HepG2 (cell line): ENCODE data around the gene PKLR. TPM values are rescaled to one million over a fixed set of nuclear protein-coding genes. Genes with fewer than 3 reads are reported as not detected.
A peak's percentile ranks its signal among the peaks of the same experiment; 100 is the strongest.

Source experiments
- AKAP8 ChIP-seq: sonication (generic); formaldehyde crosslinking; IDR thresholded peaks from 2 replicates; pipeline ENCODE4 v1.5.1; 2020; ENCODE audit warnings: mild to moderate bottlenecking, missing genetic modification reagents
- CREM ChIP-seq, 2 experiments: sonication (generic) in 1 of 2; formaldehyde crosslinking in 1 of 2; IDR thresholded peaks; 2 replicates each; pipeline versions ENCODE4 v1.4.0 to v1.6.1; 2016 to 2020; ENCODE audit warnings: antibody characterized with exemption in 1 of 2, mild to moderate bottlenecking in 1 of 2, missing genetic modification reagents in 1 of 2
- GTF2F1 ChIP-seq: fragments of 150-350 bp; IDR thresholded peaks from 2 replicates; pipeline ENCODE4 v1.6.1; 2014; ENCODE audit warnings: low read length
- HOXA7 ChIP-seq: sonication (generic); formaldehyde crosslinking; IDR thresholded peaks from 2 replicates; pipeline ENCODE4 v1.8.1; 2022; ENCODE audit warnings: mild to moderate bottlenecking, missing genetic modification reagents, moderate library complexity
- KDM1A ChIP-seq: IDR thresholded peaks from 2 replicates; pipeline ENCODE4 v1.6.1; 2016; ENCODE audit warnings: missing compliant biosample characterization
- MIER2 ChIP-seq: IDR thresholded peaks from 2 replicates; pipeline ENCODE4 v1.6.1; 2016; ENCODE audit warnings: missing biosample characterization, missing genetic modification reagents
- MTF2 ChIP-seq: sonication (generic); formaldehyde crosslinking; IDR thresholded peaks from 2 replicates; pipeline ENCODE4 v1.5.0; 2020; ENCODE audit warnings: missing genetic modification reagents, borderline replicate concordance
- NPAS2 ChIP-seq: sonication (generic); formaldehyde crosslinking; IDR thresholded peaks from 2 replicates; pipeline ENCODE4 v1.8.0; 2022; ENCODE audit warnings: mild to moderate bottlenecking, missing genetic modification reagents, borderline replicate concordance
- PHF21A ChIP-seq: sonication (generic); formaldehyde crosslinking; IDR thresholded peaks from 2 replicates; pipeline ENCODE4 v1.5.0; 2020; ENCODE audit warnings: mild to moderate bottlenecking, missing genetic modification reagents
- RFXAP ChIP-seq: sonication (generic); formaldehyde crosslinking; IDR thresholded peaks from 2 replicates; pipeline ENCODE4 v1.4.0; 2020; ENCODE audit warnings: missing genetic modification reagents, borderline replicate concordance
- SMAD9 ChIP-seq: sonication (generic); formaldehyde crosslinking; IDR thresholded peaks from 2 replicates; pipeline ENCODE4 v1.5.1; 2020; ENCODE audit warnings: mild to moderate bottlenecking, missing genetic modification reagents
- TGIF2 ChIP-seq: IDR thresholded peaks from 2 replicates; pipeline ENCODE4 v1.6.1; 2016; ENCODE audit warnings: control low read depth, missing compliant biosample characterization
- ZFP36 ChIP-seq: fragments of 150-350 bp; IDR thresholded peaks from 2 replicates; pipeline ENCODE4 v1.6.1; 2018; ENCODE audit warnings: borderline replicate concordance, low read length, low read depth; ENCODE audit not compliant: partially characterized antibody
- ZNF224 ChIP-seq: sonication (generic); formaldehyde crosslinking; IDR thresholded peaks from 2 replicates; pipeline ENCODE4 v1.5.0; 2020; ENCODE audit warnings: mild to moderate bottlenecking, missing genetic modification reagents
- ZNF441 ChIP-seq: sonication (generic); formaldehyde crosslinking; IDR thresholded peaks from 2 replicates; pipeline ENCODE4 v1.7.0; 2021; ENCODE audit warnings: missing genetic modification reagents, borderline replicate concordance
- ZNF547 ChIP-seq: sonication (generic); formaldehyde crosslinking; IDR thresholded peaks from 2 replicates; pipeline ENCODE4 v1.5.1; 2020; ENCODE audit warnings: mild to moderate bottlenecking, missing genetic modification reagents
- ZNF776 ChIP-seq: sonication (generic); formaldehyde crosslinking; IDR thresholded peaks from 2 replicates; pipeline ENCODE4 v1.4.0; 2020; ENCODE audit warnings: mild to moderate bottlenecking, missing genetic modification reagents
- ZNF790 ChIP-seq: sonication (generic); formaldehyde crosslinking; IDR thresholded peaks from 2 replicates; pipeline ENCODE4 v1.8.0; 2022; ENCODE audit warnings: missing genetic modification reagents, mild to moderate bottlenecking, borderline replicate concordance
- ZNF891 ChIP-seq: sonication (generic); formaldehyde crosslinking; IDR thresholded peaks from 2 replicates; pipeline ENCODE4 v1.5.0; 2020; ENCODE audit warnings: mild to moderate bottlenecking, missing genetic modification reagents
- polyA plus RNA-seq, 8 experiments: library from polyadenylated mRNA; depleted of rRNA in 3 of 8; stranded (reverse) in 7 of 8; unstranded in 1 of 8; fragments of >200 nt; fragmentation: Illumina TruSeq in 4 of 8; extraction: Trizol in 4 of 8; gene quantifications; 2 replicates each; pipeline versions ENCODE4 v1.2.1 to v1.2.3, GENCODE V29; 2011 to 2016; ENCODE audit warnings: low read depth in 4 of 8, missing spikeins in 1 of 8, mixed read lengths in 1 of 8; ENCODE audit not compliant: insufficient read depth in 1 of 8
- total RNA-seq, 5 experiments: library from RNA; depleted of rRNA; stranded (reverse); fragments of >200 nt; fragmentation: Illumina TruSeq; extraction: Trizol; gene quantifications; 2 replicates each; pipeline ENCODE4 v1.2.3, GENCODE V29; 2016; ENCODE audit warnings: low read depth in 1 of 5
- TF ChIP-seq, protein P1 (sequence below): sonication (generic); formaldehyde crosslinking; IDR thresholded peaks from 2 replicates; pipeline ENCODE4 v1.5.0; 2020; ENCODE audit warnings: missing genetic modification reagents
- TF ChIP-seq, protein P2 (sequence below): sonication (generic); formaldehyde crosslinking; IDR thresholded peaks from 2 replicates; pipeline ENCODE4 v1.4.0; 2020; ENCODE audit warnings: mild to moderate bottlenecking, missing genetic modification reagents
- TF ChIP-seq, protein P3 (sequence below): sonication (generic); formaldehyde crosslinking; IDR thresholded peaks from 2 replicates; pipeline ENCODE4 v1.4.0; 2020; ENCODE audit warnings: missing genetic modification reagents, mild to moderate bottlenecking, borderline replicate concordance
- TF ChIP-seq, protein P4 (sequence below): sonication (generic); formaldehyde crosslinking; IDR thresholded peaks from 2 replicates; pipeline ENCODE4 v1.4.0; 2020; ENCODE audit warnings: missing genetic modification reagents, mild to moderate bottlenecking, borderline replicate concordance

Gene PKLR
- total and polyA plus RNA-seq, 2 of the 13 experiments (the other 11 are each of a cell fraction or from before 2014, with no cell fraction given), result 10.3 to 29.3 TPM

- peak; percentile 64; the same call in 1 of the 2 replicates for TF ChIP-seq ZNF547 (CRISPR knock-in tag)
- no peak for TF ChIP-seq KDM1A (CRISPR knock-in tag)
- peak; percentile 95 for TF ChIP-seq PHF21A (CRISPR knock-in tag)
- TF ChIP-seq, protein P1, sequence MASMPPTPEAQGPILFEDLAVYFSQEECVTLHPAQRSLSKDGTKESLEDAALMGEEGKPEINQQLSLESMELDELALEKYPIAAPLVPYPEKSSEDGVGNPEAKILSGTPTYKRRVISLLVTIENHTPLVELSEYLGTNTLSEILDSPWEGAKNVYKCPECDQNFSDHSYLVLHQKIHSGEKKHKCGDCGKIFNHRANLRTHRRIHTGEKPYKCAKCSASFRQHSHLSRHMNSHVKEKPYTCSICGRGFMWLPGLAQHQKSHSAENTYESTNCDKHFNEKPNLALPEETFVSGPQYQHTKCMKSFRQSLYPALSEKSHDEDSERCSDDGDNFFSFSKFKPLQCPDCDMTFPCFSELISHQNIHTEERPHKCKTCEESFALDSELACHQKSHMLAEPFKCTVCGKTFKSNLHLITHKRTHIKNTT, result no peak
- TF ChIP-seq RFXAP, result no peak; the same call in 1 of the 2 replicates
- TF ChIP-seq SMAD9 (CRISPR knock-in tag), result peak; percentile 86; the same call in 1 of the 2 replicates
- no peak for TF ChIP-seq ZNF891 (CRISPR knock-in tag)
- TF ChIP-seq TGIF2 (CRISPR knock-in tag), result peak; percentile 90
- TF ChIP-seq AKAP8 (CRISPR knock-in tag), result peak; percentile 80; the same call in 1 of the 2 replicates
- TF ChIP-seq ZNF776 (CRISPR knock-in tag), result no peak
- TF ChIP-seq ZFP36, result no peak
- TF ChIP-seq, protein P2, sequence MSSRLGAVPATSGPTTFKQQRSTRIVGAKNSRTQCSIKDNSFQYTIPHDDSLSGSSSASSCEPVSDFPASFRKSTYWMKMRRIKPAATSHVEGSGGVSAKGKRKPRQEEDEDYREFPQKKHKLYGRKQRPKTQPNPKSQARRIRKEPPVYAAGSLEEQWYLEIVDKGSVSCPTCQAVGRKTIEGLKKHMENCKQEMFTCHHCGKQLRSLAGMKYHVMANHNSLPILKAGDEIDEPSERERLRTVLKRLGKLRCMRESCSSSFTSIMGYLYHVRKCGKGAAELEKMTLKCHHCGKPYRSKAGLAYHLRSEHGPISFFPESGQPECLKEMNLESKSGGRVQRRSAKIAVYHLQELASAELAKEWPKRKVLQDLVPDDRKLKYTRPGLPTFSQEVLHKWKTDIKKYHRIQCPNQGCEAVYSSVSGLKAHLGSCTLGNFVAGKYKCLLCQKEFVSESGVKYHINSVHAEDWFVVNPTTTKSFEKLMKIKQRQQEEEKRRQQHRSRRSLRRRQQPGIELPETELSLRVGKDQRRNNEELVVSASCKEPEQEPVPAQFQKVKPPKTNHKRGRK (CRISPR knock-in tag), result no peak
- peak; percentile 79 for TF ChIP-seq ZNF441 (CRISPR knock-in tag)
- no peak for TF ChIP-seq NPAS2 (CRISPR knock-in tag)
- TF ChIP-seq, protein P3, sequence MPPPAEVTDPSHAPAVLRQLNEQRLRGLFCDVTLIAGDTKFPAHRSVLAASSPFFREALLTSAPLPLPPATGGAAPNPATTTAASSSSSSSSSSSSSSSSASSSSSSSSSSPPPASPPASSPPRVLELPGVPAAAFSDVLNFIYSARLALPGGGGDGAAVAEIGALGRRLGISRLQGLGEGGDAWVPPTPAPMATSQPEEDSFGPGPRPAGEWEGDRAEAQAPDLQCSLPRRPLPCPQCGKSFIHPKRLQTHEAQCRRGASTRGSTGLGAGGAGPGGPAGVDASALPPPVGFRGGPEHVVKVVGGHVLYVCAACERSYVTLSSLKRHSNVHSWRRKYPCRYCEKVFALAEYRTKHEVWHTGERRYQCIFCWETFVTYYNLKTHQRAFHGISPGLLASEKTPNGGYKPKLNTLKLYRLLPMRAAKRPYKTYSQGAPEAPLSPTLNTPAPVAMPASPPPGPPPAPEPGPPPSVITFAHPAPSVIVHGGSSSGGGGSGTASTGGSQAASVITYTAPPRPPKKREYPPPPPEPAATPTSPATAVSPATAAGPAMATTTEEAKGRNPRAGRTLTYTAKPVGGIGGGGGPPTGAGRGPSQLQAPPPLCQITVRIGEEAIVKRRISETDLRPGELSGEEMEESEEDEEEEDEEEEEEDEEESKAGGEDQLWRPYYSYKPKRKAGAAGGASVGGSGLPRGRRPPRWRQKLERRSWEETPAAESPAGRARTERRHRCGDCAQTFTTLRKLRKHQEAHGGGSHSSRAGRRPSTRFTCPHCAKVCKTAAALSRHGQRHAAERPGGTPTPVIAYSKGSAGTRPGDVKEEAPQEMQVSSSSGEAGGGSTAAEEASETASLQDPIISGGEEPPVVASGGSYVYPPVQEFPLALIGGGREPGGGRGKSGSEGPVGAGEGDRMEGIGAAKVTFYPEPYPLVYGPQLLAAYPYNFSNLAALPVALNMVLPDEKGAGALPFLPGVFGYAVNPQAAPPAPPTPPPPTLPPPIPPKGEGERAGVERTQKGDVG (CRISPR knock-in tag), result no peak
- no peak; the same call in 1 of the 2 replicates for TF ChIP-seq ZNF790 (CRISPR knock-in tag)
- no peak for TF ChIP-seq ZNF224 (CRISPR knock-in tag)
- peak; percentile 81 for TF ChIP-seq MIER2 (CRISPR knock-in tag)
- peak; percentile 57; the same call in 1 of the 2 replicates for TF ChIP-seq CREM (IDR thresholded peaks at IDR 0.05)
- no peak for TF ChIP-seq CREM (CRISPR knock-in tag; IDR thresholded peaks at IDR 0.05)
- TF ChIP-seq GTF2F1, result no peak
- no peak for TF ChIP-seq MTF2 (CRISPR knock-in tag)
- TF ChIP-seq, protein P4, sequence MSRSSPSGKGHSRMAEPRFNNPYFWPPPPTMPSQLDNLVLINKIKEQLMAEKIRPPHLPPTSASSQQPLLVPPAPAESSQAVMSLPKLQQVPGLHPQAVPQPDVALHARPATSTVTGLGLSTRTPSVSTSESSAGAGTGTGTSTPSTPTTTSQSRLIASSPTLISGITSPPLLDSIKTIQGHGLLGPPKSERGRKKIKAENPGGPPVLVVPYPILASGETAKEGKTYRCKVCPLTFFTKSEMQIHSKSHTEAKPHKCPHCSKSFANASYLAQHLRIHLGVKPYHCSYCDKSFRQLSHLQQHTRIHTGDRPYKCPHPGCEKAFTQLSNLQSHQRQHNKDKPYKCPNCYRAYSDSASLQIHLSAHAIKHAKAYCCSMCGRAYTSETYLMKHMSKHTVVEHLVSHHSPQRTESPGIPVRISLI (CRISPR knock-in tag), result peak; percentile 52; the same call in 1 of the 2 replicates
- TF ChIP-seq HOXA7 (CRISPR knock-in tag), result no peak
These were observed 497 bp downstream of the PKLR start (continued) for GRCh38 chr1:155300553-155301329.
